Central memory CD4-positive, alpha-beta T cell (primary cell): ENCODE results near the gene JPT2.

ENCODE experiments used
- DNase-seq: peaks from one replicate; pipeline ENCODE4 v3.0.0; 2022

The JPT2 gene

DNA sequence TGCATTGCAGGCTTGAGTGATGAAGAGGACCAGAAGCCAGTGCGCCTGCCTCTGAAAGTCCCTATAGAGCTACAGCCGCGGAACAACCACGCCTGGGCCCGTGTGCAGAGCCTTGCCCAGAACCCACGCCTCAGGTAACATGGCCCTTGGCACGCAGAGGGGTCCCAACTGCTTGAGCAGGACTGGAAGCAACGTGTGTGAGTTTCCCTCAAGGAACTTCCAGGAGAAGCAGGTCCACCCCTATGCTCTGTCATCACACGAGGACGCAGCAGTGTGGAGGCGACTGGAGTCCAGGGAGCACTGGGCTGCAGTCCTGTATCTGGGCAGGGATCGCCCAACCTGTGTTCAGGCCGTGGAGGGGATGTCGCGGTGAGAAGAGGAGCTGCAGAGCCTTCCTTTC lies 25.1 kb upstream of the JPT2 start:
- no peak for DNase-seq

DNA sequence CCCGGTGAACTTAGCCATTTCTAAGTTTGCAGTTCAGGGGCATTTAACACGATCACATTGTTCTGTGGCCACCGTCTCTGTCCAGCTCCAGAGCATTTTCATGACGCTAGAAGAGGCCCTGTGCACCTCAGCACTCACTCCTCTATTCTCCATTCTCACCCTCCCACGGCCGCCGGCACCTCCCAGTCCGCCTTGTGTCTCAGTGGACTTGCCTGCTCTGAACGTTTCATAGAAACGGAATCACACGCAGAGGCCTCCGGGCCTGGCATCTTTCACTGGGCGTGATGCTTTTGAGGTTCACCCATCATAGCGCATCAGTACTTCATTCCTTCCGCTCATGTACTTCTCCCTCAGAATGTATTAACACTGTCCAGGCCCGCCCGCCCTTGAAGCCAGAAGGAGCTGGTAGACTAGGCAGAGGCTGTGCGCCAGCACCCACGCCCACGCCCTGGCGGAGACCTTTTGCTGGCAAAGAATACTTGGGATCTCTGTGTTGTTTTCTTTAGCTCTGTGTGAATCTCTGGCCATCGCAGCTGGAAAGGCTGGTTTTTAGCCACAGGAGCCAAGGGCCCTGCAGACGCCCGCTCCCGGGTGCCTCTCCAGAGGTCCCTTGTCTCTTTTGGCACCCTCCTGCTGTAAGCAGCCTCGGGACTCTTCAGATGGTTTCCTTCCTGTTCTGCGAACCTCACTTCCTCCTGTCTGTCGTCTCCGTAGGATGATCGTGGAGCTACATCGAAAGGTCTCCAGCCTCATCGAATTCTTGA lies 23.4 kb upstream of the JPT2 start:
- DNase-seq, result no peak

GRCh38 chr16:1655269-1655807 lies 22.7 kb upstream of the JPT2 start:
- no peak for DNase-seq

DNA sequence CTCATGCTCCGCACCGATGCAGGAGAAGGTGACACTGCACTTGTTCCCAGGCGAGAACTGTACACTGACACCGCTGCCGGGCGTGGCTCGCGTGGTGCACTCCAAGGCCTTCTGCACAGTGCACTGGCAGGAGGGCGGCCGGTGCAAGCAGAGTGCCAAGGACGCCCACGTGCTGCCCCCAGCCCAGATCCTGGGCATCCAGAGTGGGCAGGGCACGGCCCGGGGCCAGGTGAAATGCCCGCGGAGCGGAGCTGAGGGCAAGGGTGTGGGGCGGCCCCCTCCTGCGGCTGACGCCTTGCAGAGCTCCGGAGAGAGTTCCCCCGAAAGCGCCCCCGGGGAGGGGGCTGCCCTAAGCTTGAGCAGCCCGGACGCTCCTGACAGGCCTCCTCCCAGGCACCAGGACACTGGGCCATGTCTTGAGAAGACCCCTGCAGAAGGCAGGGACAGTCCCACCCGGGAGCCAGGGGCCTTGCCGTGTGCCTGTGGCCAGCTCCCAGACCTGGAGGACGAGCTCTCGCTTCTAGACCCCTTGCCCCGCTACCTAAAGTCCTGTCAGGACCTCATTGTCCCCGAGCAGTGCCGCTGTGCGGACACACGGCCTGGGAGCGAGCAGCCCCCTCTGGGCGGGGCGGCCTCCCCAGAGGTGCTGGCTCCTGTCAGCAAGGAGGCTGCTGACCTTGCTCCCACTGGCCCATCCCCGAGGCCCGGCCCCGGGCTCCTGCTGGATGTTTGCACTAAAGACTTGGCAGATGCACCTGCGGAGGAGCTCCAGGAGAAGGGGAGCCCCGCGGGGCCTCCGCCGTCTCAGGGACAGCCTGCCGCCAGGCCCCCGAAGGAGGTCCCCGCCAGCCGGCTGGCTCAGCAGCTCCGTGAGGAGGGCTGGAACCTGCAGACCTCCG lies 21.9 kb upstream of the JPT2 start:
- DNase-seq, result no peak

DNA sequence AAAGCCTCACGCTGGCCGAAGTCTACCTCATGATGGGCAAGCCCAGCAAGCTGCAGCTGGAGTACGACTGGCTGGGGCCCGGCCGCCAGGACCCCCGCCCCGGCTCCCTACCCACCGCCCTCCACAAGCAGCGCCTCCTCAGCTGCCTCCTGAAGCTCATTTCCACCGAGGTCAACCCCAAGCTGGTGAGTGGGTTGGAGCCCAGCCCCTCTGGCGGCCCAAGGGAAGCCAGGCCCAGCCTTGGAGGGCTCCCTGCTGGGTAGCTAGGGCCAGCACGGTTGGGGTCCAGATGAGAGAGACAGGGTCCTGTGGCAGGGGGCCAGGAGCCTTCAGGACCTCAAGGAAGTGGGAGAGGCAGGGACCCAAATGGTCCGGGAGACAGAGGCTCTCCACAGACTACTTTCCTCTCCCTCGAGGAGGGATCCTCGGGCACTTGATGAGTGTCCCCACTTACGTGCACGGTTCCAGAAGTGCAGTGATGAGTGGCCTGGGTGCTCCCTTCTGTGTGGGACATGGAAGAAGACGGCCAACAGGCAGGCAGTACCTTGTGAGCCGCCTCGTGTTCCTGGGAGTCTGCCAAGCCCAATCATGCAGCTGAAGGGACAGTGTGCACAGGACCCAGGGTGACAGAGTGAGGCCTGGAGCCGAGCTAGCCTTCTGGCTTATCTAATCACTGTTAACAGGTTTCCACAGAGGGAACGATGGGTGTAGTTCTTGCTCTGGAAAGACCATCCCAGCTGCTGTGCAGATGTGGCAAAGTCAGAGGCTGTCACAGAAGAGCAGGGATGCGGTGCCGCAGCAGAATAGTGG lies 21.1 kb upstream of the JPT2 start:
- no peak for DNase-seq

DNA sequence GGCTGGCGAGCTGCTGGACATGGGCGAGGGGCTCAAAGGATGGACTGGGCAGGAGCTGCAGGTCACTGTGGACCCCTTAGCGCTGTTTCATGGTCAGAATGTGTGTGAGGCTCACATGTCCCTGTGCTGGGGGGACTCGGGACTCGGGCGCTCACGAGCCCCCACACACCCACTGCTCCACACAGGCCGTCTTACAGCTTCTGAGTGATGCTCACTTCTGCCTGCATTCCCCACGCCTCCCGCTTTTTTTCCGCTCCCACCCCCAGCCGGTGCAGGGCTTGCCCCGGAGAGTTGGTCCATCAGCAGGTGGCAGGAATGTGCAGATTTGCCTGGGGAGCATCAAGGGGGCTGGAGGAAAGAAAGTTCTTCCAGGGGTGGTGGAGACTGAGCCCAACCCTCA lies 20.2 kb upstream of the JPT2 start:
- DNase-seq, result no peak

DNA sequence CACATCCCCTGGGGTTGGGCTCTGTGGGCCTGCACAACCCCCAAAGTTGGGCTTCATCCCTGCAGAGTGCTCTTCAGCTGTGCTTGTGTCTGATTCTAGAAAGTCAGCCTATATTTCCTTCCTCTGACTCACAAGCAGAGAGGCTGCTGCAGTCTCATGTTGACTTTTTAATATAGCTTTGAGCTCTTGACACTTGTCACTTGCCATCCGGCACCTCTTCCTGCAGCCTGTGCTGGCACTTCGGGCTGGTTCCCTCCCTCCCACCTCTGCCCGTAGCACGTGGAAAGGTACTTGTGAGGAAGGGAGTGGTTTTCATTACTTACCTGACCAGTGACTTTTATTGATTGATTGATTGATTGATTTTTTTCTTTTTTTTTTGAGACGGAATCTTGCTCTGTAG lies 19.0 kb upstream of the JPT2 start:
- no peak for DNase-seq

- no peak for DNase-seq
Observed at GRCh38 chr16:1661826-1662225, 16.3 kb upstream of the JPT2 start.

DNA sequence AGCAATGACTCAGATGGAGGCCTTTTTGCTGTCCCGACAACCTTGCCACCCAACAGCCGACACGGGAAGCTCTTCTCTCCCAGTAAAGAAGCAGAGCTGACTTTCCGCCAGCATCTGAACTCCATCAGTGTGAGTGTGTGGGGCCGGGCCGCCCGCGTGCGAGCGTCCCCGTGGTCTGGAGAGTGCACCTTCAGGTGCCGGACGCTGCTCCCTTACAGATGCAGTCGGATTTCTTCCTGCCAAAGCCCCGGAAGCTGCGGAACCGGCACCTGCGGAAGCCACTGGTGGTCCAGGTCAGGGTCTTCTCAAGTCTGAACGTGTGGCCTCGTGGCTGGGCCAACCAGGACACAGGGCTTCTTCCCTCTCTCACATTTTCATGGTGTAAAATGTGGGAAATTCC lies 15.5 kb upstream of the JPT2 start:
- no peak for DNase-seq

DNA sequence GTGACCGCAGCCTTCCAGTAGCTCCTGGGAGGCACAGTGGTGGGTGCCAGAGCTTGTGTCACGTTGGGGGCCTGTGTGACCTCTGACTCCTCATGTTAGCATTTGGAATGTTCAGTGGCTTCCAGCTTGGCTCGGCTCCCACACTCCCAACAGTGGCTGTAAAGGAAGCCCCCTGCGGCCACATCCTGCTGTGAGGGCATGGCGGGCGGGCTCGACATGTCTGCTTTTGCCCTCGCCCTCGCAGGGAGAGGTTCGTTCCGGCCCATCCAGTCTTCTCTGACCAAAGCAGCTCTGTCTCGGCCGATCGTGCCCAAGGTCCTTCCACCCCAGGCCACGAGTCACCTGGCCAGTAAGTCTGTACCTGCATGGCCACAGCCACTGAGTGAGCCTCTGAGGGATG lies 12.2 kb upstream of the JPT2 start:
- no peak for DNase-seq

DNA sequence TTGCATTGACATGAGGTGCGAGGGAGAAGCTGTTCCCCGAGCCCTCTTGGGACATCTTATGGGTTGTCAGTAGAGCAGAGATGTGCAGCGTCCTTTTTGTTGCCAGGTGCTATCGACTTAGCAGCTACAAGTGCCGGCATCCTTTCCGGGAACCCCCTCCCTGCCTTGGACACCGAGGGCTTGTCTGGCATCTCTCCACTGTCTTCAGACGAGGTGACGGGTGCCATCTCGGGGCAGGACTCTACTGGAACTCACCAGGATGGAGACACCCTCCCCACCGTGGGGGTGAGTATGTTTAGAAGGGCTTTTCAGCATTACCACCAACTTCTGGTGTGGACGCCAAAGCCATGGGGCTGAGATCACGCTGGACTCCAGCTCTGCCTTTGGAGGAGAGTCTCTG lies 11.8 kb upstream of the JPT2 start:
- DNase-seq, result no peak

GRCh38 chr16:1667271-1667670 lies 10.8 kb upstream of the JPT2 start:
- DNase-seq, result no peak

- DNase-seq, result no peak
Observed at GRCh38 chr16:1667916-1668315, 10.2 kb upstream of the JPT2 start.

DNA sequence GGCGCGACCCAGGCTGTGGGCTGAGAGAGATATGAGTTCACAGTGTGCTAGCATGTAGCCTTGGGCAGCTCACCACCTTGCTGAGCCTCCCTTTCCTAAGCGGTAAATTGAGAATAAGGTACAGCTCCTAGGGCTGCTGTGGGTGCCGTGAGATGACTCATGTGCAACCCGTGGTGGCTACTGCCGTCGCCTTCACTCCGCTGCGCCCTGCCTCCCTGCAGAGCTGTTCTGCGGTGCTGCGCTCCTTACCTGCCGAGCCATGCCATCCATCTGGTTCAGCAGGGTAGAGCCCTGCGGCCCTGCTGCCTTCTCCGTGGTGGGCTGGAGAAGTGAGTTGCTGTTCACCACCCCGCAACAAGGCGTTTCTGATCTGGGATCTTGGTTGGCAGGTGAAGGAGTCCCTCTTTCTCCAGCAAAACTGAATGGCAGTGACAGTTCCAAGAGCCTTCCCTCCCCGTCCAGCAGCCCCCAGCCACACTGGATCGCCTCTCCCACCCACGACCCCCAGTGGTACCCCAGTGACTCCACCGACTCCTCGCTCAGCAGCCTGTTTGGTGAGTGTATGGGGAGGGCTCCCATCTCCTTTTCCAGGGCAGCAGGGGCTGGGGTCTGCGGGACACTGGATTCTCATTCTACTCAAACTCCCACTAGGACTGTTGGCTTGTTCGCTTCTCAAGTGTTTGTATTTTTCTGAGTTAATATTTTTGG lies 9.3 kb upstream of the JPT2 start:
- DNase-seq, result no peak

DNA sequence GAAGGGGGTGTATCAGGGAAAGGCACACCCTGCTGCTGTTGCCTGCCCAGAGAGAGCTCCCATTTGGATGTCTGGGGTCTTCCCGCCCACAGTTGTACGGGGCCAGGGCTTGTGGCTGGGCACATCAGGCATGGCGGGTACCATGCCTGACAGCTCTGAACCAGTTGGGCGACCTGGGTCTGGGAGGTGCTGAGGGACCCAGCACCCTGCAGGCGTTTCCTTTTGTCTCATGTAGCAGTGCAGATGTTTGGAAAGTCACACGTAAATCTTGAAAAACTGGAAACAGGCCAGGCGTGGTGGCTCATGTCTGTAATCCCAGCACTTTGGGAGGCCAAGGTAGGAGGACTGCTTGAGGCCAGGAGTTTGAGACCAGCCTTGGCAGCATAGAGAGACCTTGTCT lies 8.4 kb upstream of the JPT2 start:
- DNase-seq, result no peak

- DNase-seq, result no peak
Observed at GRCh38 chr16:1670371-1670770, 7.7 kb upstream of the JPT2 start.

DNA sequence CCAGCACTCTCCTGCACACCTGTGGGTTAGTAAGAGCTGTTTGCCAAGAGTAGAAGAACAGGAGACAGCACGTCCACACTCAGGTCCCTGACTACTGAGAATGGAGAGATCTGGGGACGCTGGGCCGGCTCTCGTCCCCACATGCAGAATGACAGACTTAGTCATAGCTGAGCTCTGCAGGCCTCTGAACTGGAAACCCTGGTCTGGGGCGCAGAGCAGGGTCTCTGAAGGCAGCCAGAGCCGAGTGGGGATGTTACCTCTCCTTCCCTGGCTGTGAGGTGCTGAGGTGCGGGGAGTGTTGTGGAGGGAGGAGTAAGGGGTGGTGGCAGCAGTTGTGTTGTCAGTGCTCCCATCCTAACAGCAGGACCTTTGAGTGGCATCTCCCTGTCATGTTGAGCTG lies 7.2 kb upstream of the JPT2 start:
- no peak for DNase-seq

DNA sequence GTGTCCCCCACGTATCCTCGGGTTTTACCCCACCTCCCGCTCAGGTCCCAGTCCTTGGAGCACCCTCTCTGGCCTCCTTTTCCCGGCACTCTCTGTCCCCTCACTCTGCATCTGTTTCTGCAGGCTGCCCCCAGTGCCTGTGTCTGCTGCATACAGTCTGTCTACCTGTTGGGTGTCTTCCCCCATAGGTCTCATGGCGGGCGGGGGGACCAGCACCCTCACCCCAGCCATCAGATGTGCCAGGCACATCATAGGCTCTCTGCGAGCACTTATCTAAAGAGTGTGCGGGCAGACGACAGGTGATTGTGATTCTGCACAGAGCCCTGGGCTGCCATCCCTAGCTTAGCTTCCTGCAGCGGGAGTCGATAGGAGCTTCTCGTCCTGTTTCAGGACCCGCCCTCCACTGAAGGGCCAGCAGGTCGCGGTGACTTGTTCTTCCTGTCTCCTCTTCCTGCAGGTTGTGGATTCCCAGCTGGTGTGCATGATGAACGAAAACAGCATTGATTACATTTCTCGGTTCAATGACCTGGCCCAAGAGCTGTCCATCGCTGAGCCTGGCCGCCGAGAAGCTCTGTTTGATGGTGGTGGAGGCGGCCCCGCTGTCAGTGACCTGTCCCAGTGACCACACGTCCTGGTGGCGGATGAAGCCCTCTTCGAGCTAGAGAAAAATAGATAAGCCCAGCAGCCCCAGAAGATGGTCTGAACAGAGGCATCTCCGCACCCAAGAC lies 4.5 kb upstream of the JPT2 start:
- DNase-seq, result no peak

DNA sequence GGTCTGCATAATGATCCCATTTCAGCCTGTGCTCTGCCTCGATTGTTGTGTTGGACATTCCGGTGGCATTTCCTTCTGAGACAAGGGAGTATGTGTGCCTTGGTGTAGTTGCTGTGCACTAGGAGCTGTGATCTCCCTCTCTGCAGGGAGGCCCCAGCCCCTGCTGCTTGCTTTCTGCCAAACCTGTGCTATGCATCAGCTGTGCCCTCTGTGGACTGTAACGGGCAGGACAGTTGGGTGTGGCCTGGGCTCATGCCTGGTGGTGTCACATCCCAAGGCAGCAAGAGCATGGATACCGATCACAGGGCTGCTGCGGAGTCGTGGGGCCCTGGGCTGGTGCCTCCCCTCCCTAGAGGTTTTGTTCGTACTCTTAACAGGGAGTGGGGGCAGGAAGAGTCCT lies 3.8 kb upstream of the JPT2 start:
- DNase-seq, result no peak

DNA sequence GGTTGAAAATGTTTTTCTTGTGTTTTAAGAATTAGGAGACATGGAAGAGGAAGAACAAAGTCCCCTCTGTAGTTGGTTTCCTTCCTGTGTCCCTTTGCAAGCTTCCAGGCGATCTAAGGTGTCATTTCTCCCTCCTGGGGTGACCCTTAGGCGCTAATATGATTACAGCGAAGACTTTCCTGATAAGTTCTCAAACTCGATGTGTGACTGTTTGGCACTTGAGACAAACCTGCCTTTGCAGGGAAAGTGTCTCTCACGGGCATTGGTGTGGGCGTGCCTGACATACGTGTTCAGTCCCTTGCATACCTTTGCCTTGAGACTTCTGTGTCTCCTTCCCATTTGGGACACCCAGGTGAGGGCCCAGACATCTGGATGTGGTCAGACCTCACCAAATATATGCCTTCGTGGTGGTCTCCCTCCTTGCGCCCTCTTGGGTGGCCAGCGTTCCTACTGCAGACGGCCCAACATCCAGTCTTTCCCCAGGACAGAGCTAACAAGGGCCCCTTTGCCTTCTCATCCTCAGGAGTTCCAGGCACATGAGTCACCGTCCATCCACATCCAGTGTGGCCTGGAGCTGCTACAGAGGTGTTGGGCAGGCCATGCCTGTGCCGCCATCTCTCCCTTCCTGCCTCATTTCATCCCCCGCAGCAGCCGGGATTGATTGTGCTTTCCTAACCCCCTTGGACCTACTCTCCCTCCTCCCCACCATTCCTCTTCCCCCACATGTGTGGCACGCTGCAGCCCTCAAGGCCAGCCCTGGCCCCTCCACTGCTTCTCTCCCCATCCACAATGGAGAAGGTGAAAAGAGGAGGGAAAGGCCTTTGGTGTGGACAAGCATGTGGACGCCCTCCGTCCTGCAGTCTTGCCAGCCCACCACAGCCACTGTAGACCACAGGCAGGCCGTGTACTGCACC lies 3.1 kb upstream of the JPT2 start:
- DNase-seq, result no peak

DNA sequence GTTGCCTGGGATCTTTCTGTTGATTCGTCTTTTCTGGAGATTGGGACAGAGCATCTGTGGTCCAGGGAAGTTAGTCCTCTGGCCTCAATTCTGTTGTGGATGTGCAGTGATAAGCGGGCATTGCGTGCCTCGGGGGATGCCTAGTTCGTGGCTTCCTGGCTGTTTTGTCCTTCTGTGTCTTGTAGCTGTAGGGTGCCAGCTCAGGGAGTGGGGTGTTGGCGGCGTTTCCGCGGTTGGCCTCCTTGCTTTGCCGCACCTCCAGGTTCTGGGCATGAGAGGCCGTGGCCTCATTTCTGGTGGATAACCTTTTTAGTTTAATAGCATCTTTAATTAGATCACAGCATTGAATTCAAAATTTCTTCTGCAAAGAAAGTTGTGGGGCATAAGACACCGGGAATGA lies 1.4 kb upstream of the JPT2 start:
- no peak for DNase-seq
